Measurements from ENCODE around the gene OR9G4.

OR9G4 gene

DNA sequence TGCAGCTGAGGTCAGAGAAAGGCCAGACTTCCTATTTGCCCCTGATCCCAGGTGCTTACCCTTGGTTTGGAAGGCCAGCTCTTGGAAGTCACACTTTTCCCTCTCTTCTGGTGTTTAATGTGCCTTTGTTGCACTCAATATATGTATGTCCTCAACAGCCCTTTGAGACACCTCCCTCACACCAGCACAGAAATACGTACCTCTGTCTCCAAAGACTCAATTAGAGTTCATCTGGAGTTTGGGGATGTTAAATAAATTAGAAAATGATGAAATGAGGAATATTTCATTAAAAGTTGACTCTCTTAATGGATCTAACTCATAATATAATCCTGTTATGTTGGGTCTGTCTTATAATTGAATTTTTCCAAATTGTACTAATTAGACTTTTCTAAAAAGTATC lies at the start of gene OR9G4:
Gene OR9G4, minus strand, starts transcription at position 101 of the 400 bp plus-strand sequence. CDS start 4,931 bp downstream, outside the sequence.
- no peak within 1 kb of the TSS for H3K4me3 ChIP-seq (replicated peaks; ENCODE audit: low read depth, low read length)
- no peak for DNase-seq (ENCODE audit: low read depth)
- TF ChIP-seq, protein P1, sequence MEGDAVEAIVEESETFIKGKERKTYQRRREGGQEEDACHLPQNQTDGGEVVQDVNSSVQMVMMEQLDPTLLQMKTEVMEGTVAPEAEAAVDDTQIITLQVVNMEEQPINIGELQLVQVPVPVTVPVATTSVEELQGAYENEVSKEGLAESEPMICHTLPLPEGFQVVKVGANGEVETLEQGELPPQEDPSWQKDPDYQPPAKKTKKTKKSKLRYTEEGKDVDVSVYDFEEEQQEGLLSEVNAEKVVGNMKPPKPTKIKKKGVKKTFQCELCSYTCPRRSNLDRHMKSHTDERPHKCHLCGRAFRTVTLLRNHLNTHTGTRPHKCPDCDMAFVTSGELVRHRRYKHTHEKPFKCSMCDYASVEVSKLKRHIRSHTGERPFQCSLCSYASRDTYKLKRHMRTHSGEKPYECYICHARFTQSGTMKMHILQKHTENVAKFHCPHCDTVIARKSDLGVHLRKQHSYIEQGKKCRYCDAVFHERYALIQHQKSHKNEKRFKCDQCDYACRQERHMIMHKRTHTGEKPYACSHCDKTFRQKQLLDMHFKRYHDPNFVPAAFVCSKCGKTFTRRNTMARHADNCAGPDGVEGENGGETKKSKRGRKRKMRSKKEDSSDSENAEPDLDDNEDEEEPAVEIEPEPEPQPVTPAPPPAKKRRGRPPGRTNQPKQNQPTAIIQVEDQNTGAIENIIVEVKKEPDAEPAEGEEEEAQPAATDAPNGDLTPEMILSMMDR (IDR thresholded peaks at IDR 0.05; ENCODE audit: low read length, missing control alignments): no peak

DNA sequence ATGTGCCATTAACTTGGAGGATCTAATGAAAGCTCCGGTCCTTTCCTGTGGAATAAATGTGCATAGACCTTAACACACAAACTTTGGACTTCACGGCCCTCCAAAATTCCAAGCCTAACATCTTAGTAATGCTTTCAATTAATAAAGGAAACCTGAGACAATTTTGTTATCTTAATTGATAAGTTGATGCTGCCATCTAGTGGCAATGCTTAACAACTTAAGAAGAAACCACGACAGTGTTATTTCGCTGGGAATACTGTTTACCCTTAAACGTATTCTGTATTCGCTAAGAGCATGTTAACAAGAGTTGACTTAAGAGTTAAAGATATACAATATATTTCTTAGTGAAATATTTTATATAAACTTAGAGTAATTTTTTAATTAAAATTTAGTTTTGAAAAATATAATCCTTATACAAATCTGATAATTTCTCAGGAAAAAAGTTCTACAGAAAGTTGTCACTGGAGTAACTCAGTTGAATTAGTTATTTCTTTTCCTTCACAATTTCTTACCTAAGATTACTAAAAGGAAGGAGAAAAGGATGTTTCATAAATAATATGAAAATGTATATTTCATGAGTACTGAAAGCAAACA lies 35.0 kb upstream of the OR9G4 start:
- TF ChIP-seq, protein P1 (IDR thresholded peaks at IDR 0.05; ENCODE audit: low read length, missing control alignments): peak; percentile 64
- no peak overlapping the region for H3K4me3 ChIP-seq (replicated peaks; ENCODE audit: low read depth, low read length)
- peak; percentile 75 for DNase-seq (ENCODE audit: low read depth)

GRCh38 chr11:56782167-56782847 lies 33.8 kb upstream of the OR9G4 start:
- TF ChIP-seq, protein P1 (IDR thresholded peaks at IDR 0.05; ENCODE audit: low read length, missing control alignments): no peak
- no peak overlapping the region for H3K4me3 ChIP-seq (replicated peaks; ENCODE audit: low read depth, low read length)
- DNase-seq (ENCODE audit: low read depth): no peak

GRCh38 chr11:56776809-56777208 lies 28.3 kb upstream of the OR9G4 start:
- TF ChIP-seq, protein P1 (IDR thresholded peaks at IDR 0.05; ENCODE audit: low read length, missing control alignments): no peak
- no peak overlapping the region for H3K4me3 ChIP-seq (replicated peaks; ENCODE audit: low read depth, low read length)
- no peak for DNase-seq (ENCODE audit: low read depth)

DNA sequence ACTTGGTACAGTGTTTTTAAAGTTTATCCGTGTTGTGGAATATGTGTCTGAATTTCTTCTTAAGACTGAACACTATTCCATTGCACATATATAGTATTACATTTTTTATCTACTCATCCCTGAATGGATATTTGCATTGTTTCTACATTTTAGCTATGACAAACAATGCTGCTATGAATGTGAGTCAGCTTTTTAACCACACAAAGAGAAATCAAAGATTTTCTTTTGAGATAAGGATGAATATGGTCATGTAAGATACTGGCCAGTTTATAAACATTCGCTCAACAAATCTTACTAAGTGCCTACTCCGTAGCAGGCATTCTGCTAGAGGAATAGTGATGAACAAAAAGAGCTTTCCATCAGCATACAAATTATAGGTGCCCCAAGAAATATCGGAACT lies 16.5 kb upstream of the OR9G4 start:
- TF ChIP-seq, protein P1 (IDR thresholded peaks at IDR 0.05; ENCODE audit: low read length, missing control alignments): no peak
- H3K4me3 ChIP-seq (replicated peaks; ENCODE audit: low read depth, low read length): no peak overlapping the region
- no peak for DNase-seq (ENCODE audit: low read depth)

DNA sequence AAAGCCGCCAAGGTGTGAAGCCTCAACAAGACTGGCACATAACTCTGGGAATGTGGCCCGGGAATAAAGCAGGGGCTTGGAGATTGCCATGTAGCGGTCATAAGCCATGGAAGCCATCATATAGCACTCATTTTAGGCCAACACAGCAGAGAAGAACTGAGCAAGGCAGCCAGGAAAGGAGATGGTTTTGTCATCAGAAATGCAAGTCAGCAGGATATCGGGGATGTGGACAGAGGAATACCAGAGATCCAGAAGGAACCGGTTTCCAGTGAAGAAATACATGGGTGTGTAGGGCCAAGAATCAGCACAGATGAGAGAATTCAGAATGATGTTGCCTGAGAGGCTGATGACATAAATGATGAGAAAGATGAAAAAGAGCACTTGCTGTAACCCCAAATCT lies 3.0 kb upstream of the OR9G4 start:
- TF ChIP-seq, protein P1 (IDR thresholded peaks at IDR 0.05; ENCODE audit: low read length, missing control alignments): no peak
- no peak overlapping the region for H3K4me3 ChIP-seq (replicated peaks; ENCODE audit: low read depth, low read length)

GRCh38 chr11:56750190-56750589 lies 1.7 kb upstream of the OR9G4 start:
- TF ChIP-seq, protein P1 (IDR thresholded peaks at IDR 0.05; ENCODE audit: low read length, missing control alignments): no peak
- no peak for DNase-seq (ENCODE audit: low read depth)
- H3K4me3 ChIP-seq (replicated peaks; ENCODE audit: low read depth, low read length): no peak overlapping the region

More for the DNA sequence above, 3.0 kb upstream of the OR9G4 start:
- no peak for DNase-seq (ENCODE audit: low read depth)

Data from fibroblast of pulmonary artery (primary cell).